WTC11 (cell line): ENCODE measurements around the gene ELMO3. TPM values are rescaled to one million over a fixed set of nuclear protein-coding genes. Genes with fewer than 3 reads are reported as not detected.

ENCODE experiments used
- ATAC-seq: fragments of 200-7000 bp; cut with Tn5 transposase; 2 replicates; pipeline ENCODE4 v1.10.0; 2021; ENCODE audit warnings: mild to moderate bottlenecking, moderate library complexity
- CTCF ChIA-PET: fragments of 300-600 bp; sonication (Branson Sonifier 250); formaldehyde crosslinking; loops from one replicate; lab custom pipeline; 2021; ENCODE audit warnings: antibody characterized with exemption; lab: Charles Lee
- POLR2A ChIA-PET: fragments of 350-600 bp; sonication (Branson Sonifier 250); formaldehyde crosslinking; loops from one replicate; lab custom pipeline; 2021; ENCODE audit warnings: antibody characterized with exemption; lab: Charles Lee
- DNase-seq: peaks from one replicate; pipeline ENCODE4 v3.0.0; 2021; ENCODE audit warnings: low spot score
- H3K27ac Mint-ChIP-seq: 2 replicates; pipeline ENCODE4 v1.8.0; 2021; ENCODE audit warnings: mixed read lengths
- H3K27me3 Mint-ChIP-seq: 2 replicates; pipeline ENCODE4 v1.8.0; 2021; ENCODE audit warnings: low read depth, mild to moderate bottlenecking, moderate library complexity, mixed read lengths
- H3K36me3 Mint-ChIP-seq: 2 replicates; pipeline ENCODE4 v1.8.0; 2021; ENCODE audit warnings: mixed read lengths
- H3K4me1 Mint-ChIP-seq: 2 replicates; pipeline ENCODE4 v1.8.0; 2022; ENCODE audit warnings: mixed read lengths
- H3K4me3 Mint-ChIP-seq: 2 replicates; pipeline ENCODE4 v1.8.0; 2021; ENCODE audit warnings: mild to moderate bottlenecking, moderate library complexity, mixed read lengths
- H3K9me3 Mint-ChIP-seq: 2 replicates; pipeline ENCODE4 v1.8.0; 2021; ENCODE audit warnings: mixed read lengths
- ATF6 ChIP-seq: sonication (generic); formaldehyde crosslinking; IDR thresholded peaks from 2 replicates; pipeline ENCODE4 v1.8.1; 2023; ENCODE audit warnings: mild to moderate bottlenecking, missing genetic modification reagents
- CREB1 ChIP-seq: sonication (generic); formaldehyde crosslinking; IDR thresholded peaks from 2 replicates; pipeline ENCODE4 v1.8.0; 2023; ENCODE audit warnings: mild to moderate bottlenecking, missing genetic modification reagents
- CTCF ChIP-seq: fragments of 200-600 bp; IDR thresholded peaks from 2 replicates; pipeline ENCODE4 v1.8.0; 2022; ENCODE audit warnings: antibody characterized with exemption
- E2F4 ChIP-seq: sonication (generic); formaldehyde crosslinking; IDR thresholded peaks from 2 replicates; pipeline ENCODE4 v1.8.1; 2022; ENCODE audit warnings: low read depth, mild to moderate bottlenecking, moderate library complexity, missing genetic modification reagents, borderline replicate concordance
- ESRRA ChIP-seq: sonication (generic); formaldehyde crosslinking; IDR thresholded peaks from 2 replicates; pipeline ENCODE4 v1.8.1; 2022; ENCODE audit warnings: mild to moderate bottlenecking, missing genetic modification reagents, borderline replicate concordance
- GTF2I ChIP-seq: fragments of 250-450 bp; sonication (Bioruptor Pico); conservative IDR thresholded peaks from 2 replicates; pipeline ENCODE4 v1.4.0; 2021; ENCODE audit warnings: mild to moderate bottlenecking
- HMGA2 ChIP-seq: fragments of 250-450 bp; sonication (Bioruptor Pico); IDR thresholded peaks from 2 replicates; pipeline ENCODE4 v1.4.0; 2021; ENCODE audit warnings: mild to moderate bottlenecking, moderate library complexity
- IRF1 ChIP-seq: sonication (generic); formaldehyde crosslinking; IDR thresholded peaks from 2 replicates; pipeline ENCODE4 v1.8.0; 2023; ENCODE audit warnings: missing genetic modification reagents
- IRF2 ChIP-seq: sonication (generic); formaldehyde crosslinking; IDR thresholded peaks from 2 replicates; pipeline ENCODE4 v1.8.0; 2022; ENCODE audit warnings: low read depth, missing genetic modification reagents, borderline replicate concordance
- JUN ChIP-seq: sonication (generic); formaldehyde crosslinking; IDR thresholded peaks from 2 replicates; pipeline ENCODE4 v1.8.0; 2023; ENCODE audit warnings: mild to moderate bottlenecking, missing genetic modification reagents
- MAX ChIP-seq: sonication (generic); formaldehyde crosslinking; IDR thresholded peaks from 2 replicates; pipeline ENCODE4 v1.8.0; 2022; ENCODE audit warnings: mild to moderate bottlenecking, missing genetic modification reagents
- MXD4 ChIP-seq: fragments of 250-450 bp; sonication (Bioruptor Pico); IDR thresholded peaks from 2 replicates; pipeline ENCODE4 v1.8.0; 2021; ENCODE audit warnings: mild to moderate bottlenecking, moderate library complexity, borderline replicate concordance
- MYBL2 ChIP-seq: sonication (generic); formaldehyde crosslinking; IDR thresholded peaks from 2 replicates; pipeline ENCODE4 v1.8.1; 2023; ENCODE audit warnings: mild to moderate bottlenecking, moderate library complexity, missing genetic modification reagents
- NR3C1 ChIP-seq: sonication (generic); formaldehyde crosslinking; conservative IDR thresholded peaks from 2 replicates; pipeline ENCODE4 v1.8.1; 2023; ENCODE audit warnings: low read depth, mild to moderate bottlenecking, missing genetic modification reagents
- RELA ChIP-seq: sonication (generic); formaldehyde crosslinking; IDR thresholded peaks from 2 replicates; pipeline ENCODE4 v1.8.1; 2022; ENCODE audit warnings: missing genetic modification reagents, mild to moderate bottlenecking, borderline replicate concordance
- SP1 ChIP-seq: sonication (generic); formaldehyde crosslinking; conservative IDR thresholded peaks from 2 replicates; pipeline ENCODE4 v1.8.1; 2022; ENCODE audit warnings: missing genetic modification reagents
- TEAD4 ChIP-seq: sonication (generic); formaldehyde crosslinking; IDR thresholded peaks from 2 replicates; pipeline ENCODE4 v1.8.0; 2022; ENCODE audit warnings: mild to moderate bottlenecking, missing genetic modification reagents
- USF1 ChIP-seq: sonication (generic); formaldehyde crosslinking; IDR thresholded peaks from 2 replicates; pipeline ENCODE4 v1.8.0; 2022; ENCODE audit warnings: mild to moderate bottlenecking, missing genetic modification reagents
- ZMAT4 ChIP-seq: fragments of 250-450 bp; sonication (Bioruptor Pico); IDR thresholded peaks from 2 replicates; pipeline ENCODE4 v1.9.0; 2021; ENCODE audit warnings: mild to moderate bottlenecking
- ZNF138 ChIP-seq: sonication (generic); formaldehyde crosslinking; conservative IDR thresholded peaks from 2 replicates; pipeline ENCODE4 v1.8.1; 2022; ENCODE audit warnings: mild to moderate bottlenecking, moderate library complexity, missing genetic modification reagents
- ZNF416 ChIP-seq: fragments of 250-450 bp; sonication (Bioruptor Pico); IDR thresholded peaks from 2 replicates; pipeline ENCODE4 v1.9.0; 2021; ENCODE audit warnings: mild to moderate bottlenecking, inconsistent platforms
- ZNF423 ChIP-seq: fragments of 250-450 bp; sonication (Bioruptor Pico); IDR thresholded peaks from 2 replicates; pipeline ENCODE4 v2.1.2; 2022; ENCODE audit warnings: mild to moderate bottlenecking, moderate library complexity
- ZNF671 ChIP-seq: fragments of 250-450 bp; sonication (Bioruptor Pico); IDR thresholded peaks from 2 replicates; pipeline ENCODE4 v1.8.0; 2021; ENCODE audit warnings: mild to moderate bottlenecking
- ZSCAN18 ChIP-seq: fragments of 250-450 bp; sonication (Bioruptor Pico); IDR thresholded peaks from 2 replicates; pipeline ENCODE4 v2.1.2; 2022; ENCODE audit warnings: mild to moderate bottlenecking, moderate library complexity
- total RNA-seq: library from RNA; stranded (reverse); gene quantifications from 3 replicates; pipeline ENCODE4 v1.2.3, GENCODE V29; 2021

ELMO3 gene
- total RNA-seq, 1 experiment from 2014 or later, result 13.6 TPM

- Mint-ChIP-seq H3K4me1 (peaks cover 15% of the 10 kb centered on the region), H3K9me3 (no peaks in the 10 kb centered on the region), H3K27me3 (peaks cover 28% of the 10 kb centered on the region)
- ATAC-seq, result no peak; the same call in 1 of the 2 replicates
- no peak for TF ChIP-seq ZMAT4
- TF ChIP-seq, all 79 proteins: peak for 0
- peak overlapping the region; percentile 97 for H3K4me3 Mint-ChIP-seq
- H3K27ac Mint-ChIP-seq, result no peak overlapping the region
- no peak for DNase-seq
- ChIA-PET POLR2A (interaction anchor here (0.6 to 2.1 kb wide), 10 partner anchors 10 to 52 kb away, joined by 3 to 25 read pairs (median 4); partner anchors contain the start of genes ELMO3, EXOC3L1 and FHOD1), CTCF (interaction anchor here (0.8 to 2.8 kb wide), 20 partner anchors 8 to 265 kb away, joined by 3 to 41 read pairs (median 5); partner anchors contain the start of genes B3GNT9, CES3, E2F4 and ELMO3)
- peaks cover 26% of the 10 kb centered on the region for H3K36me3 Mint-ChIP-seq
Measured at GRCh38 chr16:67226295-67226803, 27.4 kb downstream of the ELMO3 start.

- Mint-ChIP-seq H3K27ac (peak within 1 kb of the TSS; percentile 98), H3K36me3 (peaks cover 26% of the 10 kb centered on the region), H3K27me3 (peaks cover 28% of the 10 kb centered on the region), H3K9me3 (no peaks in the 10 kb centered on the region), H3K4me1 (peaks cover 15% of the 10 kb centered on the region), H3K4me3 (peak within 1 kb of the TSS; percentile 97)
- ATAC-seq (peak; percentile 99), DNase-seq (peak; percentile 100)
- ChIA-PET POLR2A (interaction anchor here (0.6 to 2.1 kb wide), 11 partner anchors 10 to 53 kb away, joined by 3 to 25 read pairs (median 4); partner anchors contain the start of genes ELMO3, EXOC3L1 and FHOD1), CTCF (interaction anchor here (0.8 to 2.8 kb wide), 21 partner anchors 9 to 266 kb away, joined by 3 to 41 read pairs (median 5); partner anchors contain the start of genes B3GNT9, CES3, E2F4 and ELMO3)
- TF ChIP-seq CREB1 (CRISPR knock-in tag) (peak; percentile 93), E2F4 (no peak), GTF2I (CRISPR knock-in tag) (no peak), RELA (CRISPR knock-in tag) (no peak), IRF2 (CRISPR knock-in tag) (no peak), ZNF671 (CRISPR knock-in tag) (no peak), ZSCAN18 (CRISPR knock-in tag) (no peak), ZNF416 (0 out of 2 replicates have a peak, but pooled peaks have one; percentile 39), JUN (CRISPR knock-in tag) (no peak), IRF1 (CRISPR knock-in tag) (no peak), ZMAT4 (0 out of 2 replicates have a peak, but pooled peaks have one; percentile 42), HMGA2 (no peak), MAX (peak; percentile 58; the same call in 1 of the 2 replicates), ZNF138 (CRISPR knock-in tag) (no peak), ZNF423 (CRISPR knock-in tag) (no peak), ATF6 (no peak), NR3C1 (no peak), SP1 (CRISPR knock-in tag) (peak; percentile 100), MXD4 (CRISPR knock-in tag) (no peak), CTCF (no peak), USF1 (CRISPR knock-in tag) (no peak), MYBL2 (0 out of 2 replicates have a peak, but pooled peaks have one; percentile 30), ESRRA (CRISPR knock-in tag) (no peak), TEAD4 (CRISPR knock-in tag) (no peak)
Measured at GRCh38 chr16:67226804-67227566, 28.1 kb downstream of the ELMO3 start, which contains the start of gene TMEM208. TSS of gene TMEM208 (plus strand) at chr16:67227130. CDS start at chr16:67227219, 89 bp downstream.
